Stomach (tissue), 9 donors: ENCODE measurements around the gene KMT2E. TPM values are rescaled to one million over a fixed set of nuclear protein-coding genes. Genes with fewer than 3 reads are reported as not detected.
"Not testable (repeated sequence)": the region's sequence is repeated elsewhere in the genome, so short reads cannot be mapped to it uniquely, and the experiment has no call there.

Source experiments
- DNase-seq, 2 donors: peaks; one replicate each; pipeline versions ENCODE4 v3.0.0 to v3.0.0-alpha.2; 2013 to 2019
- H3K27ac ChIP-seq, 5 donors: fragments of 200-600 bp in 4 of 5; sonication (generic) in 4 of 5; one replicate each; pipeline ENCODE4 v1.5.1; 2013 to 2019; ENCODE audit warnings: mild to moderate bottlenecking in 1 of 5, moderate library complexity in 1 of 5
- H3K27me3 ChIP-seq, 3 donors: fragments of 200-600 bp; sonication (generic); one replicate each; pipeline ENCODE4 v1.5.1; 2017 to 2019; ENCODE audit warnings: mixed run types in 1 of 3
- H3K36me3 ChIP-seq, 4 donors: fragments of 200-600 bp; sonication (generic); 1 replicate in 3 of 4; 2 replicates in 1 of 4; pipeline ENCODE4 v1.5.1; 2016 to 2019
- H3K4me1 ChIP-seq, 4 donors: fragments of 200-600 bp; sonication (generic); one replicate each; pipeline ENCODE4 v1.5.1; 2016 to 2019
- H3K4me3 ChIP-seq, 4 donors: fragments of 200-600 bp; sonication (generic) in 3 of 4; one replicate each; pipeline ENCODE4 v1.5.1; 2016 to 2019; ENCODE audit warnings: mild to moderate bottlenecking in 1 of 4
- H3K9me3 ChIP-seq, 4 donors: fragments of 200-600 bp; sonication (generic); one replicate each; pipeline ENCODE4 v1.5.1; 2016 to 2019
- EP300 ChIP-seq: sonication (generic); formaldehyde crosslinking; IDR thresholded peaks from one replicate; pipeline ENCODE4 v1.6.1; 2017; ENCODE audit warnings: antibody characterized with exemption
- POLR2A ChIP-seq, 4 donors: fragments of 450-650 bp; IDR thresholded peaks; one replicate each; pipeline ENCODE4 v1.6.1; 2016; ENCODE audit warnings: antibody characterized with exemption in 4 of 4, control low read depth in 2 of 4, mild to moderate bottlenecking in 1 of 4, moderate library complexity in 1 of 4
- POLR2AphosphoS5 ChIP-seq, 3 donors: sonication (generic); formaldehyde crosslinking; IDR thresholded peaks; one replicate each; pipeline ENCODE4 v1.6.1; 2016; ENCODE audit warnings: antibody characterized with exemption in 3 of 3
- WGBS, 5 donors: extraction: QIAGEN DNeasy Blood & Tissue Kit in 3 of 5; methylation state at CpG; one replicate each; pipeline versions ENCODE4 v1.1.5 to v1.1.7; 2013 to 2018; 5-methylcytosine and 5-hydroxymethylcytosine counted together
- intact Hi-C: fragments of 100-400 bp; cut with DNase I; formaldehyde crosslinking; loops from one replicate; pipeline ENCODE4 v1.15.1; 2023; ENCODE audit warnings: low total_unique reads
- polyA plus RNA-seq, 3 donors: library from polyadenylated mRNA; stranded (reverse); fragments of 200-250 nt; gene quantifications; one replicate each; pipeline ENCODE4 v1.2.3, GENCODE V29; 2013
- total RNA-seq, 5 donors: library from RNA; depleted of rRNA; stranded (reverse); fragments of >200 nt; gene quantifications; one replicate each; pipeline versions ENCODE4 v1.1.0 to v1.2.3, GENCODE V29; 2014 to 2016
- TF ChIP-seq, protein P1 (sequence below), 7 experiments: fragments of 450-650 bp in 4 of 7; fragments of 200-600 bp in 3 of 7; sonication (generic) in 3 of 7; IDR thresholded peaks; one replicate each; pipeline ENCODE4 v1.5.1; 2016 to 2019; ENCODE audit warnings: antibody characterized with exemption in 7 of 7, control low read depth in 2 of 7, mild to moderate bottlenecking in 1 of 7
- donor health status: healthy with polysubstance abuse.
- donor health status: Bipolar disorder and iron deficiency.
- donor health status: healthy.

KMT2E gene
- total and polyA plus RNA-seq, 8 donors: 9.4 to 330 (median 67.7) TPM

DNA sequence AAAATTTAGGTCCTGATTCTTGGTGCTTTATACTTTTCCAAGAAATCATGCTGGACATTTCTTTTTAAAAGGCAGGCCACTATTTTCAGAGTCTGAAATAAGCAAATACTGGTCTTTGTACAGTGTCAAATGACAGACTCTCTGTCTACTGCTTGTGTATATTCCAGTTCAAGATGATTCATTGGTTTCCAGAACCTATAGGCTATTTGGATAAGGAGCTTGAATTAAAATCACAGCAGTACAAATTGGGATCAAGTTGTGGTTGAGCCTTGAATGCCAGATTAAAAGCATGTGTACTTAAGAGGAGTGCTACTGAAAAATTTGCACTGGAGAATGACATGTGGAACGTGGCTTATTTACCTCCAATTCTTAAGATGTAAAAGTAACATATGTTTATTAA is 10.7 kb downstream of the KMT2E start:
- Histone ChIP-seq H3K27ac (peak overlapping the region in 3 of 5 donors; percentile 21 to 34 (median 33)), H3K9me3 (no peaks in the 10 kb centered on the region), H3K27me3 (no peaks in the 10 kb centered on the region), H3K4me3 (no peak overlapping the region), H3K36me3 (no peaks in the 10 kb centered on the region), H3K4me1 (peaks cover 59 to 100% (median 82%) of the 10 kb centered on the region in 4 donors)
- intact Hi-C loops: no loop called here
- 9 to 21% (median 17%) methylated on average over 1 of the region's 1 CpG for WGBS, 5 donors
- TF ChIP-seq EP300: no peak
- no peak for TF ChIP-seq POLR2AphosphoS5 (IDR thresholded peaks at IDR 0.05)
- TF ChIP-seq, protein P1, sequence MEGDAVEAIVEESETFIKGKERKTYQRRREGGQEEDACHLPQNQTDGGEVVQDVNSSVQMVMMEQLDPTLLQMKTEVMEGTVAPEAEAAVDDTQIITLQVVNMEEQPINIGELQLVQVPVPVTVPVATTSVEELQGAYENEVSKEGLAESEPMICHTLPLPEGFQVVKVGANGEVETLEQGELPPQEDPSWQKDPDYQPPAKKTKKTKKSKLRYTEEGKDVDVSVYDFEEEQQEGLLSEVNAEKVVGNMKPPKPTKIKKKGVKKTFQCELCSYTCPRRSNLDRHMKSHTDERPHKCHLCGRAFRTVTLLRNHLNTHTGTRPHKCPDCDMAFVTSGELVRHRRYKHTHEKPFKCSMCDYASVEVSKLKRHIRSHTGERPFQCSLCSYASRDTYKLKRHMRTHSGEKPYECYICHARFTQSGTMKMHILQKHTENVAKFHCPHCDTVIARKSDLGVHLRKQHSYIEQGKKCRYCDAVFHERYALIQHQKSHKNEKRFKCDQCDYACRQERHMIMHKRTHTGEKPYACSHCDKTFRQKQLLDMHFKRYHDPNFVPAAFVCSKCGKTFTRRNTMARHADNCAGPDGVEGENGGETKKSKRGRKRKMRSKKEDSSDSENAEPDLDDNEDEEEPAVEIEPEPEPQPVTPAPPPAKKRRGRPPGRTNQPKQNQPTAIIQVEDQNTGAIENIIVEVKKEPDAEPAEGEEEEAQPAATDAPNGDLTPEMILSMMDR (IDR thresholded peaks at IDR 0.05): no peak
- no peak for TF ChIP-seq POLR2A (IDR thresholded peaks at IDR 0.05)
- DNase-seq: peak in 1 of 2 donors; percentile 39

DNA sequence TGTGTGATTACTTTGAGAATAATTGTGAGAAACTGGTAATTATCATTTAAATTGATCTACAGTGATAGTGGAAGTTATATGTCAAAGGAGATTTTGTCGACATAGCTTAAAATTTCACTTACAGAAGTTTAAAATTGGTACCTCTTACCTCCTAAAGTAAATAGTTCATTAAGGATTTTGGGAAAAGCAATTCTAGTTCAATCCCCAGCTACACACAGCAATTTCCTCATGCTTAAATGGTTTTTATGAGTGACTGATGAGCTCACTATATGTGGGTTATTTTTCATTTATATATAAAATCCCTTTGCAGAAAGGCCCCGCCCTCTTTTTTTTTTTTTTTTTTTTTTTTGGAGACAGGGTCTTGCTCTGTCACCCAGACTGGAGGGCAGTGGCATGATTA is 12.7 kb downstream of the KMT2E start:
- H3K27me3 ChIP-seq: no peaks in the 10 kb centered on the region
- peak overlapping the region in 1 of 5 donors; percentile 60 for H3K27ac ChIP-seq
- no peaks in the 10 kb centered on the region for H3K36me3 ChIP-seq
- H3K4me1 ChIP-seq: peaks cover 53 to 99% (median 73%) of the 10 kb centered on the region in 4 donors
- no peaks in the 10 kb centered on the region for H3K9me3 ChIP-seq
- no peak overlapping the region for H3K4me3 ChIP-seq
- no peak for DNase-seq
- TF ChIP-seq, protein P1 (IDR thresholded peaks at IDR 0.05): no peak
- TF ChIP-seq POLR2A (IDR thresholded peaks at IDR 0.05) (no peak), POLR2AphosphoS5 (IDR thresholded peaks at IDR 0.05) (no peak), EP300 (no peak)
- intact Hi-C loops: no loop called here
- 66 to 83% (median 69%) methylated on average over 2 of the region's 2 CpGs for WGBS, 5 donors

DNA sequence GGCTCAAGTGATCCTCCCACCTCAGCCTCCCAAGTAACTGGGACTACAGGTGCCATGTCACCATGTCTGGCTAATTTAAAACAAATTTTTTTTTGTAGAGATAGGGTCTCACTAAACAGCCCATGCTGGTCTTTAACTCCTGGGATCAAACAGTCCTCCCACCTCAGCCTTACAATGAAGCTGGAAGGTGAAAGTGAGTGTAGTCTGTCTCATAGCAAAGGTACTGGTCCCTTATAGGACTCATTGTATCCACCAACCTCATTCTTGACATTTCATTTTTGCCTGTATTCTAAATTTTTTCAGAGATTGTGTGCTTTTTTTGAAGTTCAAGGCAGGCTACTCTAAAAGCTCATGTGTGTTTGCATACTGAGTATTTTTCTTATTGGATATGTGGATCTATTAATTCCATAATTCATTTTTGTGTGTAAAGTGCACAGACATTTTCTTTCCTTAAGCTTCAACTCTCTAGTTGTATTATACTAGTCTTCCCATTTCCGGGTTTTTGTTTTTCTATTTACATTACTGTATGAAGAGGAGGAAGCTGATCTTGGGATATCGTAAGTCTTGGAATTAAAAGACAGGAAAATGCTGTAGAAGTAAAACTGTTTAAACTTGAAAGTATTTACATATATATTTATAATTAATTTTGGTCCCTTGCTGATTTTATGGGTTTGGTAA is 13.3 kb downstream of the KMT2E start:
- no peaks in the 10 kb centered on the region for H3K36me3 ChIP-seq
- intact Hi-C loops: no loop called here
- H3K27ac ChIP-seq: peak overlapping the region in 2 of 5 donors; percentile 8 to 60
- DNase-seq: no peak
- 16 to 34% (median 20%) methylated on average over 2 of the region's 2 CpGs for WGBS, 5 donors
- no peaks in the 10 kb centered on the region for H3K9me3 ChIP-seq
- H3K27me3 ChIP-seq: no peaks in the 10 kb centered on the region
- TF ChIP-seq, protein P1 (IDR thresholded peaks at IDR 0.05): no peak
- TF ChIP-seq EP300 (no peak), POLR2AphosphoS5 (IDR thresholded peaks at IDR 0.05) (no peak), POLR2A (IDR thresholded peaks at IDR 0.05) (no peak)
- H3K4me1 ChIP-seq: peaks cover 48 to 96% (median 71%) of the 10 kb centered on the region in 4 donors
- H3K4me3 ChIP-seq: no peak overlapping the region

DNA sequence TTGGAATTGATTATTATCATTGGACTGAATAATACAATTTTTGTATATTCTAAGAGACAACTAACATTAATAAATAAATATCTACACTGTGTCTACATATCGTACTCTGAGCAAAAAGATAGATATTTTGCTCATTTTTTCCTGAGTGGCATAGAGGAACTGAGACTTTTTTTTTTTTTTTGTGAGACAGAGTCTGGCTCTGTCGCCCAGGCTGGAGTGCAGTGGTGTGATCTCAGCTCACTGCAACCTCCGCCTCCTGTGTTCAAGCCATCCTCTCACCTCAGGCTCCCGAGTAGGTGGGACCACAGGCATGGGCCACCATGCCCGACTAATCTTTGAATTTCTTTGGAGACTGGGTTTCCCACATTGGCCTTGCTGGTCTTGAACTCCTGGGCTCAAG is 14.0 kb downstream of the KMT2E start:
- H3K9me3 ChIP-seq: no peaks in the 10 kb centered on the region
- H3K27me3 ChIP-seq: no peaks in the 10 kb centered on the region
- no peak overlapping the region for H3K4me3 ChIP-seq
- H3K27ac ChIP-seq: peak overlapping the region in 1 of 5 donors; percentile 60
- peaks cover 49 to 96% (median 71%) of the 10 kb centered on the region in 4 donors for H3K4me1 ChIP-seq
- DNase-seq: no peak
- TF ChIP-seq, protein P1 (IDR thresholded peaks at IDR 0.05): no peak
- TF ChIP-seq POLR2A (IDR thresholded peaks at IDR 0.05): no peak
- no peak for TF ChIP-seq POLR2AphosphoS5 (IDR thresholded peaks at IDR 0.05)
- TF ChIP-seq EP300: no peak
- 69 to 79% (median 74%) methylated on average over 5 of the region's 5 CpGs for WGBS, 5 donors
- intact Hi-C loops: no loop called here
- no peaks in the 10 kb centered on the region for H3K36me3 ChIP-seq

DNA sequence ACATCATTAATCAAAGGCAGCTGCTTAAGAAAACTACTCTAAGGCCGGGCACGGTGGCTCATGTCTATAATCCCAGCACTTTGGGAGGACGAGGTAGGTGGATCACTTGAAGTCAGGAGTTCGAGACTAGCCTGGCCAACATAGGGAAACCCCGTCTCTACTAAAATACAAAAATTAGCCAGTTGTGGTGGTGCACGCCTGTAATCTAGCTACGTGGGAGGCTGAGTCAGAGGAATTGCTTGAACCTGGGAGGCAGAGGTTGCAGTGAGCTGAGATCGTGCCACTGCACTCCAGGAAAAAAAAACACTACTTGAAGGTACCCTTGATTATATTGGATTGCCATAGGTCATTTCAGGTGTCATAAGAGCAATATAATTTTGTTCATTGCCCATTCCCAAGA is 14.9 kb downstream of the KMT2E start:
- 80 to 92% (median 90%) methylated on average over 8 of the region's 8 CpGs for WGBS, 5 donors
- DNase-seq, H3K9me3 ChIP-seq, H3K27ac ChIP-seq, H3K4me3 ChIP-seq, H3K36me3 ChIP-seq, intact Hi-C loops, H3K27me3 ChIP-seq: not testable (repeated sequence)
- H3K4me1 ChIP-seq: peaks cover 48 to 97% (median 75%) of the 10 kb centered on the region in 4 donors
